ENCODE measurements around the gene PPP2R5C.
A peak's percentile ranks its signal among the peaks of the same experiment; 100 is the strongest.
"Not testable (repeated sequence)": the region's sequence is repeated elsewhere in the genome, so short reads cannot be mapped to it uniquely, and the experiment has no call there.

Gene PPP2R5C

GRCh38 chr14:101727611-101728366, 33.7 kb upstream of the PPP2R5C start:
- DNase-seq (ENCODE audit: low read depth) = no peak

GRCh38 chr14:101728367-101728742, 33.2 kb upstream of the PPP2R5C start:
- no peak for DNase-seq (ENCODE audit: low read depth)

DNA sequence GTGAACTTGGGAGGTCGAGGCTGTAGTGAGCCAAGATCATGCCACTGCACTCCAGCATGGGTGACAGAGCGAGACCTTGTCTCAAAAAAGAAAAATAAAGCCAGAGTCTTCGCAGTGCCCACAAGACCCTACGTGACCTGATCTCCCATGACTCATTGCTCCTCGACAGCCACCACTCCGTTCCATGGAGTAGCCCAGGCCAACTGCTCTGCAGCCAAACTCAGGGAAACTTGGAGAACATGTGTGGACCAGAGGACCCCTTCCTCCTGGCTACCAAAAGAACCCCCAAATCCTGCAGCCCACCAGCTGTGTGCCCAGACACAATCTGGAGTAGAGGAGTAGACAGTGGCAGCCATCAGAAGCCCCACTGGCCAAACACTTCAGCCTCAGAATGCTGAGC, 32.1 kb upstream of the PPP2R5C start:
- no peak for DNase-seq (ENCODE audit: low read depth)

DNA sequence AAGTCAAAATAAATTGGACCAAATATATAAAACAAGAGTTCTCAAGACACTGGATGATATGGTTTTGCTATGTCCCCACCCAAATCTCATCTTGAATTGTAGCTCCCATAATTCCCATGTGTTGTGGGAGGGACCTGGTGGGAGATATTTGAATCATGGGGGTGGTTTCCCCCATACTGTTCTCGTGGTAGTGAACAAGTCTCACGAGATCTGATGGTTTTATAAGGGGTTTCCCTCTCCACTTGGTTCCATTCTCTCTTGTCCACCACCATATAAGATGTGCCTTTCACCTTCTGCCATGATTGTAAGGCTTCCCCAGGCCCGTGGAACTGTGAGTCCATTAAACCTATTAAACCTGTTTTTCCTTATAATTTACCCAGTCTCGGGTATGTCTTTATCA, 31.4 kb upstream of the PPP2R5C start:
- DNase-seq (ENCODE audit: low read depth) = not testable (repeated sequence)

DNA sequence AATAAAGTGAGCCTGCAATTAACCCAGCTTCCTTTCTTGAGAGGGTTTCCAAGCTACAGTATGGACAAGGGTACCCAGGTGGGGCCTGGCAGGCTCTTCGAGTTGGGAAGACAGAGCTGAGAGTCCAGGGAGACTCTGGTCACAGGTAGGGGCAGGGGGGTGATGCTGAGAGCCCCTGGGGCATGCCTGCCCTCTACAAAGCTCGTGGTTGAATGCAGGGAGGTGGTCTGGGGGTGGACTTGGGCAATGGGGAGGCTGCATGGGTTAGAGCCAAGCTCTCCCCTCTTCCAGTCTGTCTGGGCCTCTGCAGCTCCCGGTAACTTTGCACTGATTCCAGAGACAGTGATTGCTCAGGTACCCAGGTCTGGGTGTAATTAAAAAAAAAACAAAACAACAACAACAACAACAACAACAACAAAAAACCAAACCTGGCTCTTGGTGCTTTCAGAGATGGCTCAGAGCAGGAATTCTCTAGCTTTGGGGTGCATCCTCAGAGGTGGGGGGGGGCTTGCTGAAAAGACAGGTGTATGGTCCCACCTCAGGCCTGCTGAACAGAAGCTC, 30.8 kb upstream of the PPP2R5C start:
- DNase-seq (ENCODE audit: low read depth) = no peak

DNA sequence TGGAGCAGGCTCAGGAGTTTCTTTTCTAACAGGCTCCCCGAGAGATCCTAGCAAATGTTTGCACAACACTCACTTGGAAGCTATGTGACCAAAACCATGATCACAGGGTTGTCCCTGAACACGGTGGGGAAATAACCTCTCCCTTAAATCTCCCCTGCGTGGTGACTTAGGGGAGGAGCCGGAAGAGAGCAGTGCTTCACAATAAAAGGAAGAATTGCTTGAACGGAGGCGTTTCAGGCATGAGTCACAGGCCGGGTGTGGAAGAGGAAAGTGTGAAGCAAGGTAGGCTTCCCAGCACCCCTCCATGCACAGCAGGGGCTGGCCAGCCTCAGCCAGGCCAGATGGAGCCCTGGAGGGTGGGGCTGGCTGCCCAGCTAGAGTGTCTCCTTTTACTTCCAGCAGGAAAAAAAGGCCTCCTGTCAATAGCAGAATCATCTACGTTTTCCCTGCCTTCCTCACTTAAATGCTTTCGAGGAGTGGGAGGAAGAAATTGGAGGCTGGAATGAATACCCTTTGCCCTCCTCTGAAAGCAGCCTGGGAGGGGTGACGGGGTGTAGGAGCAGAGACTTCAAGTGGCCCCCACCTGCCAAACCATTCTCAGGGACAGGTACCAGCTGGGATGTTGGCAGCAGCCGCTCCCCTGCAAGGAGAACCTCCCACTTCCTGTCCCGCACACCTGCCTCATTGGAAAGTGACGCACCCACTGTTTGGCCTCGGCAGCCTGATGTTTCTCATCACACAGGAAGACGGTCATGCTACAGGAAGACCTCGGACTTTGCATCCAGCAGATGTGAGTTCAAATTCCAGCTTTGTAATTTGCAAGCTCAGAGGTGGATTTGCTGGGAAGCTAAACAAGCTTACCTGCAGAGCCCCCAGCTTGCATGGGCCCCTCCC, 30.1 kb upstream of the PPP2R5C start:
- DNase-seq (ENCODE audit: low read depth) = peak; percentile 60

DNA sequence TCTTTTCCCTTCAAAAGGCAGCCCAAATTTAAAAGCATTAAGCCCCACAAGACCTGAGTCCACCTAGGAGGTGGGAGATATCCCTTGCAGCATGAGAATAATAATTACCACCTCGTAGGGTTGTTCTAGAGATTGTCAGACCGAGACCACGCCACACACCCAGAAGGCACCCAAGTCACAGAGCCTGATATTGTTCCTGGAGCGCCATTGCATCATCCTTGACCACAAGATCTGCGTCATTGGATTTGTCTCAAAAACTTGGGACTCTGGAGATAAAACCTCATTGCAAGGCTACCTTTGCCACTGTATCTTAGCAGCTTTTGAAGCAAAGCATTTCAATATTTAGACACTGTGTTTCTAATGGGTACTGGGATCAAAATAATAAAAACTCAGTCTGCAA, 29.4 kb upstream of the PPP2R5C start:
- DNase-seq (ENCODE audit: low read depth) = no peak

DNA sequence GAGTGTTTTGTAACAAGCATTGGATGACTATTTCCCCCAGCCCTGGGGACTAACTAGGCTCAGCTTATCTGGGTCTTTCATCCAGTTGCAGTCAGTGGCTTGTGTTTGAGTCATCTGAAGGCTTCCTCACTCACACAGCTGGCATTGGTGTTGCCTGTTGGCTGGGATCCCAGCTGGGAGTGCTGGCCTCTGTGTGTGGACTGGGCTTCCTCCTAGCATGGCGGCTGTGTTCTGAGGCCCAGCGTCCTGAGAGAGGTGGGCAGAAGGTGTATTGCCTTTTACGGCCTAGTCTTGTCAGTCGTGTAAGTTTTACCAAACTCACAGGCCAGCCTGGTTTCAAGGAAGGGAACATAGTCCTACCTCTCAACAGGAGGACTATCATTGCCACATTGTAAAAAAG, 28.3 kb upstream of the PPP2R5C start:
- DNase-seq (ENCODE audit: low read depth) = peak; percentile 15

DNA sequence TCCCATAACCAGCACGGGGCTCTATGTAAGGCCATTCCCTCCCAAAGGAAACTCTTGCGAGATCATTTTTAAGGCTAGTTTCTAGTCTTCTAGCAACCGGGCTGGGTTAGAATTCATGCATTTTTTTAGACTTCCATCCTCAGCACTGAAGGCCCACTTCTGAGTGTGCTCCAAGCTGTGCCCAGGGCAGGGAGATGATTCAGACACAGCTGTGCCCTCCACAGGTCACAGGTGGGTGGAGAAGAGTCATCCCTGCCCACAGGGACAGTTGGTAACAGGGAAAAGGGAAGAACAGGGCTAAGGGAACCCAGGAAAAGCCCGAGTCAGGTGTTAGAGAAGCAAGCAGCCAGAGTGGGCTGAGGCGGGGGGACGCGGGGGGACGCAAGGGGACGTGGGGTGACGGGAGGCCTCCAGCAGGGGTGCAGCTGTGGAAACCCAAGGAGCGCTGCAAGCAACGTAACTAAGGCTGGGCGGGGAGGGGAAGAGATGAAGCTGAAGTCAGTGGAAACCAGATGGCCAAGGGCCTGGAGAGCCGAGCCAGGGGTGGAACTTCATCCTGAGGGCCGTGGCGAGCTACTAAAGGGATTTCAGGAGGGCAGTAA, 27.2 kb upstream of the PPP2R5C start:
- DNase-seq (ENCODE audit: low read depth) = no peak

GRCh38 chr14:101735453-101735852, 26.1 kb upstream of the PPP2R5C start:
- no peak for DNase-seq (ENCODE audit: low read depth)

DNA sequence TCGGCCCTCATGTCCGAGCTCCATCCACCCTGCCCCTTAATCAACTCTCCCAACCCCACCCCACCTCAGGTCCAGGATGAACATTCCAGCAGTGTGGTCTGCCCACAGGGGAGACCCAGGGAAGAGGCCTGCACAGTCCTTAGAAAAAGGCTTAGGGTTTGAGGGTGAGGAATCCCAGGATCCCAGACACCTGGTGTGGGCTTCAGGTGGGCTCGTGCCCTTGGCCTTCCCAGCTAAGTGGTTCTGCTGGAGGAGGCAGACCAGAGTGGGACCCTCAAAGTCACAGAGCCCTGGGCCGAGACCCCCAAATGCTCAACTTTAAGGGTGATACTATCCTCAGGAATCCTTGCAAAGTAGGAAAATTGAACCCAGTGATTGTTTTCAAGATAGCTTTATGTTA, 25.4 kb upstream of the PPP2R5C start:
- DNase-seq (ENCODE audit: low read depth) = no peak

- no peak for DNase-seq (ENCODE audit: low read depth)
Observed at GRCh38 chr14:101736585-101736984, 24.9 kb upstream of the PPP2R5C start.

- DNase-seq (ENCODE audit: low read depth) = no peak
Observed at GRCh38 chr14:101737414-101738339, 23.8 kb upstream of the PPP2R5C start.

GRCh38 chr14:101738703-101739320, 22.7 kb upstream of the PPP2R5C start:
- DNase-seq (ENCODE audit: low read depth) = no peak

DNA sequence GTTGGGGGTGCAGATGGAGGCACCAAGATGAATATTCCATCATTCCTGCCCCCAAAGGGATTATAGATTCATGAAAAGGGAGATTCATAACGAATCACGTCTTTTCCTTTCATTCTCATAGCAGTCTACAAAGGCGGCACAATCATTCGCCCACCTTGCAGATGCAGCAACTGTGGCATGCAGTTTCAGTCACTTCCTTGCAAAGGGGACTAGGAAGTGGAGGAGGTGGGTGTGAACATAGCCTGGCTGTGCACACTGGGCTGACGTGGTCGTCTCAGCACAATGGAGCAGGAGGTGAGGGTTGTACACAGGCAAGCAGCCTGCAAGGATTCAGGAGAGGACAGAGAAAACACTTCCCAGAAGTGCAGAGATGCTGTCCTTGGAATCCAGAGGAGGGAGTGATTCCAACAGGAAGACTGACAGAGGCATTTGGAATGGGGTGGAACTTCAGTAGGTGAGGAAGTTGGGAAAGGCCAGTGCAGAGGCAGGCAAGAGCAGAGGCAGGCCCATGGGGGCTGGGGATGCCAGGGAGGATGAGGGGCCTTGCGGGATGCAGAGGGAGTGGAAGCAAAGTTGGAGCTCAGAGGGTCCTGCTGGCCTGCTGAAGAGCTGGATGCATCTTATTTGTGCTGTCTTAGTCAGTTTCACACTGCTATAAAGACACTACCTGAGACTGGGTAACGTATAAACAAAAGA, 21.9 kb upstream of the PPP2R5C start:
- DNase-seq (ENCODE audit: low read depth) = no peak

DNA sequence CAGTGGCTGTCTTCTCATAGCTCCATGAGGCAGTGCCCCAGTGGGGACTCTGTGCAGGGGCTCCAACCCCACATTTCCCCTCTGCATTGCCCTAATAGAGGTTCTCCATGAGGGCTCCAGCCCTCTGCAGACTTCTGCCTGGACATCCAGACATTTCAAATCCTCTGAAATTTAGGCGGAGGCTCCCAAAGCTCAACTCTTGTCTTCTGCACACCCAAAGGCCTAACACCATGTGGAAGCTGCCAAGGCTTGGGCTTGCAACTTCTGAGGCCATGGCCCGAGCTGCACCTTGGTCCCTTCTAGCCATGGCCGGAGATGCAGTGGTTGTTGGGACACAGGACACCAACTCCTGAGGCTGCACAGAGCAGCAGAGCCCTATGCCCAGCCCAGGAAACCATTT, 20.5 kb upstream of the PPP2R5C start:
- DNase-seq (ENCODE audit: low read depth) = no peak

DNA sequence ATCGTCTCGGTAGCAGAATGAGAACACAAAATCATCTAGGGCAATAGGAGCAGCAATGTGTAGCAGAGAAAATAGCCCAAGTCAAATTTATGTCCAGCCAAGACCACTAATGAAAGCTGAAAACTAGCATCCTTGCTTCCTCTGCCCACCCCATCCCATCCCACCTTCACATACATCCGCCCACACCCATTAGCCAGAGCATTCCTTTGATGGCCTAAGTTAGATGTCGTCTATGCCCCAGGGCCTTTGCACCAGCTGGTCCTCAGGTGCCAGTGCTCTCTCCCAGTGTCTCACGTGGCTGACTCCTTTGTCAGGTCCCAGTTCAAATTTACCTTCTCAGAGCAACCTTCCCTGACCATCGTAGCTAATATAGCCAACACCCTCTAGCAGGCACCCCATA, 17.8 kb upstream of the PPP2R5C start:
- no peak for DNase-seq (ENCODE audit: low read depth)

- not testable (repeated sequence) for DNase-seq (ENCODE audit: low read depth)
Observed at GRCh38 chr14:101744382-101744781, 17.1 kb upstream of the PPP2R5C start.

- DNase-seq (ENCODE audit: low read depth) = not testable (repeated sequence)
Observed at GRCh38 chr14:101749756-101750155, 11.8 kb upstream of the PPP2R5C start.

GRCh38 chr14:101754893-101755292, 6.6 kb upstream of the PPP2R5C start:
- no peak for DNase-seq (ENCODE audit: low read depth)

Data from HS-5 (cell line).